HG03025 (cell line): Measurements from ENCODE around the gene PAX2.

Source experiments
- ATAC-seq: cut with Tn5 transposase; IDR thresholded peaks from one replicate; pipeline ENCODE4 v1.9.1; 2021; ENCODE audit warnings: mild to moderate bottlenecking, moderate library complexity; ENCODE audit not compliant: unreplicated experiment, low FRiP score

PAX2 gene

DNA sequence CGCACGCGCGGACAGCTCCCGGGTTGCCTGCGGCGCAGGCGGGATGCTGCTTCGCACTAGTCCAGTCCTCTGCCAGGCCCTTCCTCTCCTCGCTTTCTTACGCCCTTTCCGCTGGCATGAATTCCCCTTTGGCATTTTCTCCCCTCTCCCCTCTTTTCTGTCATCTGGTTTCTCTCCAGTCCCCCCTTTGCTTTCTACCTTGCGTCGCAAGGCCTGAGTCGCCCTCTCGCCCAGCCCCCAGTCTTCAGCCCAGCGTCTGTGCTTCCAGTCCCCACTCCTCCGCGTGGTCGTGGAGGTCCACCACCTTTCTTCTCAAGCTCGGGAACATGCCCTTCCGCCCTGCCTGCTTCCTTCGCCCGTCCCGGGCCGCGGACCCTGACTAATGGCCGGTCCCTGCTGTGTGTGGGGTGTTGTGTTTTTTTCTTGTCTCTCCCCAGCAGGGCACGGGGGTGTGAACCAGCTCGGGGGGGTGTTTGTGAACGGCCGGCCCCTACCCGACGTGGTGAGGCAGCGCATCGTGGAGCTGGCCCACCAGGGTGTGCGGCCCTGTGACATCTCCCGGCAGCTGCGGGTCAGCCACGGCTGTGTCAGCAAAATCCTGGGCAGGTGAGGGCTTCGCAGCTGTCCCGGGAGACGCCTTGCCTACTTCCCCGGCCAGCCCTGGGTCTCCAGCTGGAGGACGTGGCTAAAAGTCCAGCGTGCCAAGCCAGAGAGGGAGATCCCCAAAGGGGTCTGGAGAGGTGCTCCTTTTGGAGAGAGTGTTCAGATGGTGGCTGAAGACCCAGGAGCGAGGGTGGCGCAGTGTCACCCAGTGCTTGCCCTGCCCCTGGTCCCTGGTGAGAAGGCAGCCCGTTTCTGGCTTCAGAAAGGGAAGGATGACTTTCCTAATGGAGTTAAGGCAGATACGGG is 4.2 kb downstream of the PAX2 start:
- no peak for ATAC-seq

DNA sequence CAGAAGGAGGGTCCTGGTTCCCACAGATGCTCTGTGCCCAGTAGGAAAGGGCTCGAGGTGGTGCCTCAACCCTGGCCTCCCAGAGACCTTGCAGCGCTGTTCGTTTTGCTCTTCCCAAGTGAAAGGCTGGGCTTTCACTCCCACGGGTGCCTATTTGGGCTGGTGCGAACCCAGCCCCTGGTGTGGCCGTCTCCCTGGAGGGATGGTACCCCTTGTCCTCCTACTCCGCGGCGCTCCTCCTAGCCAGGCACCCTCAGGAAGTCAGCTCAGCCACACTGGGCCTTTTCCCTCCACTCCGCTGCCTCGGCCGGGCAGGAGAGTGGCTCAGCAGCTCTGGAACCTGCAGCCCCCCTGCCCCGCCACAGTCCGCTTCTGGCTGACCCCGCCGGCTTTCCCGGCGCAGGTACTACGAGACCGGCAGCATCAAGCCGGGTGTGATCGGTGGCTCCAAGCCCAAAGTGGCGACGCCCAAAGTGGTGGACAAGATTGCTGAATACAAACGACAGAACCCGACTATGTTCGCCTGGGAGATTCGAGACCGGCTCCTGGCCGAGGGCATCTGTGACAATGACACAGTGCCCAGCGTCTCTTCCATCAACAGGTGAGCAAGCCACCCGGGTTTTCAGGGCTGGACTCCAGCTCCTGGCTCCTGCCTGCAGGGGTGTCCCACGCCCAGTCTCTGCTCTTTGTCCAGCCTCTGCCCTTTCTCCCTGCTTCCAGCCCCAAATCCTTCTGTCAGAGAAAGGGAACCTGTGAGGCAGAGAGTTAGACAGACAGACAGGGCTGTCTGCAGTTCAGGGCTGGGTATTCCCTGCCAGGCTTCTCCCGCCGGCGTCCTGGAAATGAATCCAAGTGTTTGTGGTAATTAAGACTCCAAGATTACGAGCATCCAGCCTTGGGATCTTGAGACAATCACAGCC is 5.2 kb downstream of the PAX2 start:
- no peak for ATAC-seq

DNA sequence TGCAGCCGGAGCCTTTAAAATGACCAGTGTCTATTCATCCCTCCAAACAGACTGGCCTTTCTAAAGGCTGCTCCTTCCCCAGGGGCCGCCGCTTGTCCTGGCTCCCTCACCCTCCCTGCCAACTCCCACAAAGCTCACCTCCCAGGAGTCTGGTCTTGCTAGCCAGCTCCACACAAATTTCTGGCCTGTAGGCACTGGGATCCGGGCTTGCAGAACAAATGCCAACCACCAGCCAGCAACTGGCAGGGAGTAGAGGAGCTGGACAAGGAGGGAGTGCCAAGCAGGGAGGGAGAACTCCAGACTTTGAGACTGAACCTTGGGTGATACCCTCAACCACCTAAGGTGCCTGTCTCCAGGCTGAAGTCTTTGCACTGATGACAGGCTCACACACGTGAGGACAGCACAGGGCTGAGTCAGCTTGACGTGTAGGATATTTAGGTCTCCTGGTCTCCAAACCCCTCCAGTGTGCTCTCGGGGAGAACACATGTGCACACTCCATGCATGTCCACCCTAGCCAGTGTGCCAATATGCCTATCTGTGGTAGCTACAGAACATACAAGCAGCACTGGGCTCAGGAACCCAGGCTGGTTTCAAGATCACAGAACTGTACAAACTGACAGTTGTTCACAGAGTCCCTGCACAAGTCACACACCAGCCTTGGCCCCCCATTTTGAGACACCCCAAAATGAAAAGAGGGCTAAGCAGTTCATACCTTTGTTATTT is 6.0 kb downstream of the PAX2 start:
- ATAC-seq: no peak

DNA sequence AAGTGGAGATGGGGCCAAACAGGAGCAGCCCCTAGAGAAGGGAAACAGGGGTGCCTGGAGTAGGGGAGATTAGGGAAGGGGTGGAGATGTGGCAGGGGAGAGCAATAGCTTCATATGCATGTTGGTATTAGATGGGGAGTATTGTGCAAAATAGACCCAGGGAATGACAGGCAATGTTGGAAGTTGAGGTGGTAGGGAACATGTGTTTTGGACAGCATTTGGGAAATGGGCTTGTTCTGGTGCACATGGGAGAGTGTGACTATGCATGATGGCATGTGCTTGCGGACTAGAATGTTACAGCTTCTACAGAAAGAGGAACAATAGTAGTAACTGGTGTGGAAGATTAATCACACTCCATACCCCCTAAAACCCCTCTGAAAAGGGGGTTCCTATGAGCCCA is 10.4 kb downstream of the PAX2 start:
- no peak for ATAC-seq

DNA sequence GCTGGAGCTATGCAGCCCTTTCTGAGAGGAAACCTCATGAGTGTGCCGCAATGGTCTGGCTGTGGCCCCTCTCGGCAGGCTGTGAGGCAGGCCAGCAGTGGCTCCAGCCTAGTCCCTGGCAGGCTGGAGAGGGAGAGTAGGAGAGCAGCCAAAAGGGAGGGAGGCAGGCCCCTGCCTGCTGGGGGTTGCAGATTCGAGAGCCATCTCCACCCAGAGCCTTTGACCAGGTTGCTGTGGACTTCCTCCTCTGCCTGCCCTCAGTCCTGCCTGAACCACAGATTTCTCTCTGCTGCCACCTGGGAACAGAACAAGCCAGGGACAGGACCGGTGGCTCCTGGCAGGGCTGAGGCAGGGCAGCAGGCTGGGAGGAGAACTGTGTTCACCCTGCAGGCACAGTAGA is 13.9 kb downstream of the PAX2 start:
- ATAC-seq: no peak

DNA sequence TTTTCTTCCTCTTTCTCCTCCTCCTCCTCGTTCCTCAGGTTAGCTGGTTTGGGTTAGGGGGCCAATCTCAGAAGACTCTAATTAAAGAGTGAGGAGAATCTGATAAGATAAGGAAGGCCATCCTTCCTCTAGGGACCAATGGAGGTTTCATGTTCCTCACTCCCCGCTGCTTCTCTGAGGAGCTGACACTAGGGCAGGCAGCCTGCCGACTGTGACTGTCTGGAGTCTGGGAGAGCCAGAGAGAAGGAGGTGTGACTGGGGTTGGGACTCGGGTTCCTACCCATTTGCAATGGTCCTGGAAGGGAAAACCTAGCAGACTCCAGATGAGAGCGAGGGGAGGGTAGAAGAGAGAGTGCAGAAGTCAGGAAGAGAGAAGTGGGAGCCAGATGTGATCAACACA is 15.3 kb downstream of the PAX2 start:
- ATAC-seq: no peak

DNA sequence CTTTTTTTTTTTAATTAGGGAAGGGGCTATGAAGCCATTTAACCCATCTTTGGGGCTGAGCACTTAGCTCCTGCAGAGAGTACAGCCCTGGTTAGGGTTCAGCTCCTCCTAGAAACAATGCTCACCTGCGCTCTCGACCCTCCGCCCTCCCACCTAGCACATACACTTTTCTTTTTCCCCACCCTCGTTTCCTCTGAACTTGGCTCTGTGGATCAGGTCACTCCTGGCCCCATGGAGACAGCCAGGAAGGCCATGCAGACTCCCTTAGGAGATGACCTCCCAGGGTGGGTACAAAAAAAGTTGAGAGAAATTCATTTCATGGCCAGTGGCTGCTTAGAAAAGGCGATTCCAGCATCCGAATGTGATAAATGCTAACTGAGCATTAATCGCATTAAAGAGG is 15.8 kb downstream of the PAX2 start:
- no peak for ATAC-seq

- no peak for ATAC-seq
Observed at GRCh38 chr10:100763043-100763747, 17.8 kb downstream of the PAX2 start.

DNA sequence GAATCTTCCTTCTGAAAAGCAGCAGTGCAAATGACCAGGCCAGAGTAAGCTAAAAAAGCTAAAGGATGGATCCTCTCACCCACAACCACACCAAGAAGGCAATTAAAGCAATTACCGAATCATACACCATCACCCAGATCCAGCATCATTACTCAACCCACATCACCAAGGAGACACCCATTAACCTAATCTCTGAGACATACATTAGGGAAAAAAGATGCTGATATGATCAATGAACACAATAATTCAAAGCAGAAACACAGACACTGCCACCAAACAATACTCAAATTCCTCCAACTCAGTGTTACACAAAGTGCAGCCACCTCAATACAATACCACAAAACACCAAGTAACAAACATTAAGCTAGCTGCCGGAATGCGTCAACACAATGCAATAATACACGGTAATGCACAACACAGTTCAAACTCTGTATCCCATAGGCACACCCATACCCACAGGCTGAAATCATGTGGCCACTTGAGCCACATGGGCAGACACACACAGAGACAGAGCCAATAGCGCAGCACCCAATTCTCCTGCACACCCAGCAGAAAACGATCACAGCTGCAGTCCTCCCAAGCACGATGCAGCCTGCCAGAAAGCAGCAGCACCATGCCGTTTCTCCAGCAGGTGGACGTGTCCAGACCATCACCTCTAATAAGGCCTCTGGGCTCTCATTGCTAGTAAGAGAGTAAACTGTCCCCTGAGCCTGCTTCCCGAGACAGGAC is 21.5 kb downstream of the PAX2 start:
- ATAC-seq: no peak

DNA sequence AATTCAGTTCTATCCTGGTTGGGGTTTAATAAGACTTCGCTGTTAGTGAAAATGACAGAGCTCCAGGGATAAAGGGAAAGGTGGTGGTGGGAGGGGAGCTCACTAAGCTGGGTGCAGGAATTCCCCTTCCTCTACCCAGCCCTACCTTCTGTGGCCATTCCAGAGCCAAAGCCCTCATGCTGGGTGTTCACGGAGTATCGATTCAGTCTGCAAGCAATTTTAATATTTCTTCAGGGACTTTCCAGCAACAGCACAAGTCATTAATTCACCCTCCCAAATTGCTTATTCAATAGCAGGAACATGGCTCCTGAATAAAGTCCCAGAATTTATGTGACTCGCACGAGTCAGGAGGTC is 22.0 kb downstream of the PAX2 start:
- ATAC-seq: no peak

- no peak for ATAC-seq
Observed at GRCh38 chr10:100769481-100769880, 24.1 kb downstream of the PAX2 start.

DNA sequence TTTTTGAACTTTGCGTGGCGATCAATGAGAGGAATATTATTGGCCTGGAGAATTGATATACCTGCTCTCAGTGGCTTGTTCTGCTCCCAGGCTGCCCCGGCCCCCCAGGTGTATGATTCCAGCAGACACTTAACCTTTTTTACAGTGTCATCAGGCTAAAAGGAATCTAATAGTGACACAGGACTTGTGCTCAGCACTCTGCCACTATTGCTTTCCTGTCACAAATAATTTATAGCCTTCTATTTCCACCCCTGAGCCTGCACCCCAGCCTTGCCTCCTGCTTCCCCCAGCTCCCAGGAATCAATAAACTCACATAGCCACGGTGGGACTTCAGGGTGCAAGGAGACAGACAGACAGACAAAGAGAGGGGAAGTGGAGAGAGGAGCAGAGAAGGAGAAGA is 28.3 kb downstream of the PAX2 start:
- ATAC-seq: no peak

DNA sequence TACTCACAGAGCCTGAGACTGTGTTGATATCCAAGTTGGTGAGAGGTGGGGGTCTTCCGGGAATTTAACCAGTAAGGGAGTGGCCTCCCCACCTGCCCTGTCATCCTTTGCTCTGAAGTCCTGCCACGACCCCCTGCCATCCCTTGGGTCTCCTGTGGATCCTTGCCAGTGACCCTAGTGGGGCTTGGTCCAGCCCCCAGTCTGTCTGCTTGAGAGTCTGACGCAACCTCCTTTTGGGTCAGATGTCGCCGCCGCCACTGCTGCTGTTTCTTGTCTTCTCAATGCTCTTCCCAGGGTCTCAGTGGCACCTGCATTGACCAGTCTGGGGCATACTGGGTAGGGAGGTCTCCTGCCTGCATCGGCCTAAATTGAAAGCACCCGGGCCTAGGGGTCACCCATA is 28.8 kb downstream of the PAX2 start:
- ATAC-seq: no peak

DNA sequence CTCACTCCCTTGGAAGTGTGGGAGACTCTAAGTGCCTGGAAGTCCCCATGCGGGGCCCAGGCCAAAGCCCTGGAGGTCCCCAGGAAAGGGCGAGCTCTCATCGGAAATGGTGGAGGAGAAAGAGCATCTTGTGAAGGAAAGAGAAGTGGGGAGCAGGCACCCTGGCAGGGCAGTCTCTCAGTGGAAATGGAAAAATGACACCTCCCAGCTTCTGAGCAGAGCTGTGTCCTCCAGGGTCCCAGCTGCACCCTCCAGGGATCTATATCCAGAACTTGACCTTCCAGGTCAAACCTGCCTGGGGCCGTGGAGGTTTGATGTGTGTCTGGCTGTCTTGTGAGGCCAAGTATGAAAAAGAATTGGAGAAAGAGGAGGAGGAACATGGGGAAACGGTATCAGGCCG is 29.5 kb downstream of the PAX2 start:
- ATAC-seq: no peak

- no peak for ATAC-seq
Observed at GRCh38 chr10:100775386-100775785, 30.0 kb downstream of the PAX2 start.

DNA sequence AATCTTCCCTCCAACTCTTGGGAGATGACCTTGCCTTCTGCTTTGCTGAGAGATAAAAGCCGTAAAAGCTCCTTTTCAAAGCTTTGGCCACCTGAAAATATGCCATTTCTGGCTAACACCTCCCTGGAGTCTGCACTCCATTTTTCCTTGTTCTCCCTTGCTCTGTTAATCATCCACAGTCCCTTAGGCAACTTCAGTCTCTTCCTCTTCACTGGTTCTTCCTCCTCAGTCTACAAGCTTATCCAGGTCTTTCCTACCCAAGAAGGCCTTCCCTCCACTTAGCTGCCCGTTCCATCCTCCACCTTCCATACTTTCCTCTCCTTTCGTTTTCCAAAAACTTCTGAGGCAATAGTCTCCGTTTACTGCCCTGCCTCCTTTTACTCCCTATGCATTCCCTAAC is 30.5 kb downstream of the PAX2 start:
- no peak for ATAC-seq

DNA sequence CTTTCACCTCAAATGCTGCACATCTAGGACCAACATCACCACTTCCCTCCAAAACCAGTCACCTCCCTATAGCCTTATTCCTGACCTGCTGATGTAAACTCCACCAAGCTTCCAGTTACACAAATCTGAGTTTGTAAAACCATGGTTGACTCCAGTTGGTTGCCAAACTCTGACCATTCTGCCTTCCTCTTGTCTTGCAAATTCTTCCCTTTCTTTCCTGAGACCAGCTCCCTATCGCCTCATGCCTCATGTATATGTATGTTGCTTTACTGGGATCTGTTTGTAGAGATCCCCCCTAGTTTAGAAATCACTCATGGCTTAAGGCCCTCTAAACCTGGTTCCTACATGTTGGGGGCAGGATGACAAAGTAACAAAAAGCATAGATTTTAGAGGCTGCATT is 31.3 kb downstream of the PAX2 start:
- ATAC-seq: no peak

GRCh38 chr10:100779329-100779728 is 33.9 kb downstream of the PAX2 start:
- no peak for ATAC-seq

DNA sequence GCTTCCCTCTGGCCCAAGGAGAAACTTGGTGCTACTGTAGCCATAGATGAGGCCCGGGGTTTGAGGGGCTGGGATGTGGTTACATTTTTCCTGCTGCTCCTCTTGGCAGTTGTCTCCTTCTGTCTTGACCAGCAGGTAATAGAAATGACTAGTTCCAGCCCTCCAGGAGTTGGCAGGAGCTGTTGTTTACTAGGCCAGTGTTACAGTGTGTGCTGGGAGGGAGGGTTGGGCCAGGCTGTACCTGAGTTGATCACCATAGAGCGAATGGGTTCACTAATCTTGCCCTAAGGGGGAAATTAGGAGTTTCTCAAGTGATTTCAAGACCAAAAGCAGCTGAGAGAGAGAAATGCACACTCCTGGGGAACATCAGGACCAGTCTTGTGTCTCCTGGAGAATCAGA is 34.9 kb downstream of the PAX2 start:
- no peak for ATAC-seq
